Endothelial cell (in vitro differentiated cells): Measurements from ENCODE around the gene SPATA16. TPM values are rescaled to one million over a fixed set of nuclear protein-coding genes. Genes with fewer than 3 reads are reported as not detected.

Source experiments
- DNase-seq: peaks from one replicate; pipeline ENCODE4 v3.0.0; 2021; ENCODE audit warnings: low spot score
- H3K27ac Mint-ChIP-seq: one replicate; pipeline ENCODE4 v1.8.0; 2021; ENCODE audit warnings: mixed read lengths, inconsistent platforms; ENCODE audit not compliant: unreplicated experiment
- H3K27me3 Mint-ChIP-seq: one replicate; pipeline ENCODE4 v1.8.0; 2021; ENCODE audit warnings: mild to moderate bottlenecking, moderate library complexity, mixed read lengths, inconsistent platforms; ENCODE audit not compliant: unreplicated experiment
- H3K36me3 Mint-ChIP-seq: one replicate; pipeline ENCODE4 v1.8.0; 2021; ENCODE audit warnings: mild to moderate bottlenecking, low read depth, mixed read lengths, inconsistent platforms; ENCODE audit not compliant: unreplicated experiment
- H3K4me1 Mint-ChIP-seq: one replicate; pipeline ENCODE4 v1.8.0; 2021; ENCODE audit warnings: mild to moderate bottlenecking, mixed read lengths, inconsistent platforms; ENCODE audit not compliant: unreplicated experiment
- H3K4me3 Mint-ChIP-seq: one replicate; pipeline ENCODE4 v1.8.0; 2021; ENCODE audit warnings: mild to moderate bottlenecking, mixed read lengths, inconsistent platforms; ENCODE audit not compliant: unreplicated experiment
- H3K9me3 Mint-ChIP-seq: one replicate; pipeline ENCODE4 v1.8.0; 2021; ENCODE audit warnings: mixed read lengths, inconsistent platforms; ENCODE audit not compliant: unreplicated experiment
- CTCF ChIP-seq: fragments of 200-600 bp; sonication (generic); IDR thresholded peaks from one replicate; pipeline ENCODE4 v1.5.0; 2021; ENCODE audit warnings: antibody characterized with exemption; ENCODE audit not compliant: unreplicated experiment
- total RNA-seq: library from RNA; stranded (reverse); fragmentation: NEBNext Ultra II Directional; extraction: Animal tissue kit (Norgen Biotek cat#: 25700); gene quantifications from one replicate; pipeline ENCODE4 v1.2.1, GENCODE V29; 2021; ENCODE audit not compliant: unreplicated experiment

The SPATA16 gene
- total RNA-seq, 1 donor from 2014 or later = 0.15 TPM

- TF ChIP-seq CTCF = no peak
- peaks cover 3% of the 10 kb centered on the region for H3K4me1 Mint-ChIP-seq
- H3K4me3 Mint-ChIP-seq = no peak overlapping the region
- no peaks in the 10 kb centered on the region for H3K9me3 Mint-ChIP-seq
- H3K36me3 Mint-ChIP-seq = no peaks in the 10 kb centered on the region
- peaks cover 2% of the 10 kb centered on the region for H3K27me3 Mint-ChIP-seq
- DNase-seq = no peak
- H3K27ac Mint-ChIP-seq = no peak overlapping the region
Observed at GRCh38 chr3:172840463-172840862, 300.6 kb downstream of the SPATA16 start.

- H3K4me3 Mint-ChIP-seq = no peak overlapping the region
- peaks cover 3% of the 10 kb centered on the region for H3K4me1 Mint-ChIP-seq
Observed at GRCh38 chr3:172839679-172840078, 301.4 kb downstream of the SPATA16 start.

More at GRCh38 chr3:172839679-172840078, 301.4 kb downstream of the SPATA16 start:
- DNase-seq = no peak
- Mint-ChIP-seq H3K36me3 (no peaks in the 10 kb centered on the region), H3K9me3 (no peaks in the 10 kb centered on the region), H3K27ac (no peak overlapping the region), H3K27me3 (peaks cover 2% of the 10 kb centered on the region)
- TF ChIP-seq CTCF = no peak
